ENCODE measurements around the gene DDX54.

- TF ChIP-seq CTCF (IDR thresholded peaks at IDR 0.05) (no peak), POLR2AphosphoS5 (IDR thresholded peaks at IDR 0.05; ENCODE audit: low read depth, low read length) (no peak), REST (IDR thresholded peaks at IDR 0.05; ENCODE audit: insufficient read depth in 1 of 2, low read depth in 2 of 2, low read length in 1 of 2) (no peak), SIN3A (IDR thresholded peaks at IDR 0.05; ENCODE audit: borderline replicate concordance, insufficient read depth, low read depth, low read length) (no peak), TCF7L2 (IDR thresholded peaks at IDR 0.05; ENCODE audit: low read depth, low read length) (no peak)
Measured at GRCh38 chr12:113118142-113118541, 67.1 kb downstream of the DDX54 start.
